CD4-positive, alpha-beta T cell (primary cell): ENCODE measurements around the gene NUMA1. TPM values are rescaled to one million over a fixed set of nuclear protein-coding genes. Genes with fewer than 3 reads are reported as not detected.

Experiments used
- ATAC-seq: fragments of 200-7000 bp; cut with Tn5 transposase; one replicate; pipeline ENCODE4 v1.10.0; 2022; ENCODE audit warnings: mild to moderate bottlenecking; ENCODE audit not compliant: poor library complexity
- CTCF ChIA-PET: fragments of 350-600 bp; sonication (Branson Sonifier 250); formaldehyde crosslinking; loops from one replicate; lab custom pipeline; 2021; ENCODE audit warnings: antibody characterized with exemption, inconsistent platforms; lab: Charles Lee
- POLR2A ChIA-PET: fragments of 350-600 bp; sonication (Branson Sonifier 250); formaldehyde crosslinking; loops from one replicate; lab custom pipeline; 2021; ENCODE audit warnings: antibody characterized with exemption, inconsistent platforms; lab: Charles Lee
- DNase-seq, 14 experiments: peaks; one replicate each; pipeline ENCODE4 v3.0.0-alpha.2; 2013 to 2020; ENCODE audit warnings: mixed read lengths in 2 of 14
- H3K27ac ChIP-seq, 2 donors: one replicate each; pipeline versions ENCODE4 v1.5.1 to v1.7.0; 2013; ENCODE audit warnings: low read length in 2 of 2, low read depth in 1 of 2, mild to moderate bottlenecking in 1 of 2
- H3K27me3 ChIP-seq, 2 experiments: 1 replicate in 1 of 2; 2 replicates in 1 of 2; pipeline versions ENCODE4 v1.6.1 to v1.7.0; 2013; ENCODE audit warnings: low read length in 2 of 2, control low read depth in 1 of 2, mild to moderate bottlenecking in 1 of 2, moderate library complexity in 1 of 2; ENCODE audit not compliant: insufficient read depth in 2 of 2, control insufficient read depth in 1 of 2
- H3K36me3 ChIP-seq: one replicate; pipeline ENCODE4 v1.6.1; 2013; ENCODE audit warnings: low read length, control low read depth; ENCODE audit not compliant: insufficient read depth
- H3K4me1 ChIP-seq: one replicate; pipeline ENCODE4 v1.6.1; 2013; ENCODE audit warnings: low read length, control low read depth; ENCODE audit not compliant: insufficient read depth
- H3K4me3 ChIP-seq: one replicate; pipeline ENCODE4 v1.5.1; 2013; ENCODE audit warnings: mild to moderate bottlenecking, low read length, moderate library complexity
- H3K9me3 ChIP-seq, 2 experiments: 1 replicate in 1 of 2; 2 replicates in 1 of 2; pipeline versions ENCODE4 v1.6.1 to v1.7.0; 2013; ENCODE audit warnings: low read length in 2 of 2, mild to moderate bottlenecking in 2 of 2, control low read depth in 1 of 2, moderate library complexity in 1 of 2; ENCODE audit not compliant: control insufficient read depth in 1 of 2, insufficient read depth in 1 of 2
- H3K27ac Mint-ChIP-seq: one replicate; pipeline ENCODE4 v1.8.0; 2020; ENCODE audit warnings: mixed read lengths
- H3K27me3 Mint-ChIP-seq: one replicate; pipeline ENCODE4 v1.8.0; 2021; ENCODE audit warnings: mixed read lengths
- H3K36me3 Mint-ChIP-seq: one replicate; pipeline ENCODE4 v1.8.0; 2021; ENCODE audit warnings: low read depth, mixed read lengths
- H3K4me1 Mint-ChIP-seq: one replicate; pipeline ENCODE4 v1.8.0; 2021; ENCODE audit warnings: low read depth, mixed read lengths
- H3K4me3 Mint-ChIP-seq: one replicate; pipeline ENCODE4 v1.8.0; 2020; ENCODE audit warnings: mild to moderate bottlenecking, mixed read lengths
- H3K9me3 Mint-ChIP-seq: one replicate; pipeline ENCODE4 v1.8.0; 2020; ENCODE audit warnings: mixed read lengths
- intact Hi-C, 2 experiments: fragments of 100-400 bp; cut with DNase I in 1 of 2; cut with micrococcal nuclease in 1 of 2; formaldehyde crosslinking; loops; one replicate each; pipeline versions ENCODE4 v1.15.1 to v1.9.0; 2023 to 2025; cut with DNase I, micrococcal nuclease
- total RNA-seq, 174 experiments: library from RNA in 2 of 174; stranded (reverse) in 2 of 174; gene quantifications; one replicate each; pipeline ENCODE4 v1.2.3 and lab custom pipeline; 2021 to 2026
- TF ChIP-seq, protein P1 (sequence below): fragments of 200-600 bp; IDR thresholded peaks from one replicate; pipeline ENCODE4 v1.8.0; 2022; ENCODE audit warnings: antibody characterized with exemption, mild to moderate bottlenecking

NUMA1 gene
- total RNA-seq, 2 experiments from 2014 or later = 191 to 197 TPM

DNA sequence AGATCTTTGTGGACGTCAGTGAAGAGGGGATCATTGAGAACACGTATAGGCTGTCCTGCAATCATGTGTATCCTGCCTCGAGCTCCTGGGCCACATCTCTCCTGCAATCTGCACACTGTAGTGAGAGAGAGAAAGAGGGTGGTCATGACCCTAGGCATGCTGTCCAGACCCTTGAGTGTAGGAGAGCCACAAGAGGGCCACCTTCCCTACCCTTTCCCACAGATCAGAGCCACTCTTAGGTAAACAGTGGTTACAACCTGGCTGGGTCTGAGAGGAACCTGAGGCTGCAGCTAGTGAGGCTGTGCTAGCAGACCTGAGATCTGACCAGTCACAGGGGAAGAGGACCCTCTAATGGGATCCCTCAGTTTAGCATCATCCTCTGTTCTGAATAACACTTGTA, 85.6 kb downstream of the NUMA1 start:
- Histone ChIP-seq H3K27ac (no peak overlapping the region), H3K4me1 (peaks cover 27% of the 10 kb centered on the region), H3K36me3 (peaks cover 7% of the 10 kb centered on the region), H3K4me3 (no peak overlapping the region), H3K9me3 (no peaks in the 10 kb centered on the region), H3K27me3 (no peaks in the 10 kb centered on the region)
- Mint-ChIP-seq H3K27me3 (no peaks in the 10 kb centered on the region), H3K9me3 (no peaks in the 10 kb centered on the region), H3K4me3 (no peak overlapping the region), H3K4me1 (peaks cover 19% of the 10 kb centered on the region), H3K27ac (no peak overlapping the region), H3K36me3 (peaks cover 30% of the 10 kb centered on the region)
- ChIA-PET CTCF (no interaction called here), POLR2A (no interaction called here)
- intact Hi-C loops = no loop called here
- TF ChIP-seq, protein P1, sequence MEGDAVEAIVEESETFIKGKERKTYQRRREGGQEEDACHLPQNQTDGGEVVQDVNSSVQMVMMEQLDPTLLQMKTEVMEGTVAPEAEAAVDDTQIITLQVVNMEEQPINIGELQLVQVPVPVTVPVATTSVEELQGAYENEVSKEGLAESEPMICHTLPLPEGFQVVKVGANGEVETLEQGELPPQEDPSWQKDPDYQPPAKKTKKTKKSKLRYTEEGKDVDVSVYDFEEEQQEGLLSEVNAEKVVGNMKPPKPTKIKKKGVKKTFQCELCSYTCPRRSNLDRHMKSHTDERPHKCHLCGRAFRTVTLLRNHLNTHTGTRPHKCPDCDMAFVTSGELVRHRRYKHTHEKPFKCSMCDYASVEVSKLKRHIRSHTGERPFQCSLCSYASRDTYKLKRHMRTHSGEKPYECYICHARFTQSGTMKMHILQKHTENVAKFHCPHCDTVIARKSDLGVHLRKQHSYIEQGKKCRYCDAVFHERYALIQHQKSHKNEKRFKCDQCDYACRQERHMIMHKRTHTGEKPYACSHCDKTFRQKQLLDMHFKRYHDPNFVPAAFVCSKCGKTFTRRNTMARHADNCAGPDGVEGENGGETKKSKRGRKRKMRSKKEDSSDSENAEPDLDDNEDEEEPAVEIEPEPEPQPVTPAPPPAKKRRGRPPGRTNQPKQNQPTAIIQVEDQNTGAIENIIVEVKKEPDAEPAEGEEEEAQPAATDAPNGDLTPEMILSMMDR = no peak
- DNase-seq = no peak
- ATAC-seq = no peak

DNA sequence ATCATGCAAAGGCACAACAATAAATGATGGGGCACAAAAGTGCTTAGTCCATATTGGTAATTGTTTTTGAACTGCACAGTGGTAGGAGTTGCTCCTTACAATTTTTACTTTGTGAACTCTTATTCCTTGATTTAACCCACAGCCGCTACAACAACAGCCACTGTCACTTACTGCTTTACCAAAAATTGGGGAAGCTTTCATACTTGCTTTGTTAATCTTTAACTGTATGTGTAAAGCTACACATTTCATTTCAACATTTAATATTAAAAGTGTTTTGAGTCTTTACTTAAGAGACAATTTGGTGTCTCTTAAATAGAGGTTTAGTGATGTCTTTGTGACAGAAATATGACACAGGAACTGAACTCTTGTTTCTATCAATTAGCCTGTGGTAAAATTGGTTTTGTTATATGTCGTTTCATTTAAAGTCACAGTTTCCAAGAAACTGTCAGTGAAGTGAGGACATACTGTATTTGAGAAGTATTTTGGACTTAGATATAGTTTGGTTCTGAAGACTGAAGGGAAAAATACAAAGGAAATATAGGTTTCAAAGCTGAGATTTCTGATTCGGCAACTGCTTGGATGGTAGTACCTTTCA, 88.1 kb downstream of the NUMA1 start:
- Mint-ChIP-seq H3K27me3 (no peaks in the 10 kb centered on the region), H3K27ac (no peak overlapping the region), H3K9me3 (no peaks in the 10 kb centered on the region), H3K4me3 (no peak overlapping the region), H3K36me3 (peaks cover 26% of the 10 kb centered on the region), H3K4me1 (no peaks in the 10 kb centered on the region)
- Histone ChIP-seq H3K4me3 (no peak overlapping the region), H3K4me1 (peaks cover 1% of the 10 kb centered on the region), H3K9me3 (no peaks in the 10 kb centered on the region), H3K27ac (no peak overlapping the region), H3K36me3 (peaks cover 7% of the 10 kb centered on the region), H3K27me3 (no peaks in the 10 kb centered on the region)
- no peak for ATAC-seq
- POLR2A ChIA-PET = no interaction called here
- DNase-seq = no peak
- CTCF ChIA-PET = no interaction called here
- TF ChIP-seq, protein P1 = no peak
- intact Hi-C loops = no loop called here

DNA sequence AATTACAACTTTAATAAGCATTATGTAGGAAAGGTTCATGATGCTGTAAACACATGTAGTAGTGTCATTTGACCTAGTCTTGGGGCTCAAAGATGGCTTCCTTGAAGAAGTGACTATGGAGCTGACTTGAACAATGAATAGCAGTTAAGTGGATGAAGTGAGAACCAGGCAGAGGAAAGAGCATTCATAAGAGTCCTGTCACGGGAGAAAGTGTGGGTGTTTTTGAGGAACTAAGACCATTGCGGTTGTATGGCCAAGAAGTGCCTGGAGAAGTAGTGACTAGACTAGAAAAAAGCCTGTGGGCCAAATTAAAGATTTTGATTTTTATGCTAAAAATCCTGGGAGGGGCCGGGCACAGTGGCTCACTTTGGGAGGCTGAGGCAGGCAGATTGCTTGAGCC, 88.8 kb downstream of the NUMA1 start:
- no peaks in the 10 kb centered on the region for H3K9me3 ChIP-seq
- POLR2A ChIA-PET = no interaction called here
- no peak overlapping the region for H3K27ac ChIP-seq
- Mint-ChIP-seq H3K36me3 (peaks cover 32% of the 10 kb centered on the region), H3K27ac (no peak overlapping the region), H3K27me3 (no peaks in the 10 kb centered on the region), H3K9me3 (no peaks in the 10 kb centered on the region), H3K4me1 (no peaks in the 10 kb centered on the region), H3K4me3 (no peak overlapping the region)
- peak in 3 of 14 experiments; percentile 14 to 63 (median 50) for DNase-seq
- CTCF ChIA-PET = no interaction called here
- TF ChIP-seq, protein P1 = no peak
- peaks cover 7% of the 10 kb centered on the region for H3K36me3 ChIP-seq
- H3K4me1 ChIP-seq = no peaks in the 10 kb centered on the region
- no peak overlapping the region for H3K4me3 ChIP-seq
- intact Hi-C loops = no loop called here
- H3K27me3 ChIP-seq = no peaks in the 10 kb centered on the region
- no peak for ATAC-seq
